Endothelial cell of umbilical vein (primary cell): ENCODE data around the gene PCYT1B. TPM values are rescaled to one million over a fixed set of nuclear protein-coding genes. Genes with fewer than 3 reads are reported as not detected.

Experiments used
- BruUV-seq: library from RNA; stranded (reverse); fragments of 400-500 nt; replicated peaks from 2 replicates; lab custom pipeline; 2021; lab: Mats Ljungman, UMichigan
- CTCF ChIA-PET: fragments of 300-600, 350-600 bp; sonication (Branson Sonifier 250); formaldehyde crosslinking; loops from one replicate; lab custom pipeline; 2021; ENCODE audit warnings: antibody characterized with exemption, inconsistent platforms; lab: Charles Lee
- POLR2A ChIA-PET: fragments of 300-600, 350-600 bp; sonication (Branson Sonifier 250); formaldehyde crosslinking; loops from one replicate; lab custom pipeline; 2021; ENCODE audit warnings: antibody characterized with exemption, inconsistent platforms; lab: Charles Lee
- DNase-seq: peaks from one replicate; pipeline ENCODE4 v3.0.0-alpha.2; 2011; ENCODE audit warnings: low read depth, low spot score
- FAIRE-seq: peaks from 2 replicates; lab custom pipeline; 2011; peaks lifted over from hg19 to GRCh38; lab: Jason Lieb, UNC
- H2AFZ ChIP-seq: 2 replicates; pipeline ENCODE4 v1.6.0; 2012; ENCODE audit warnings: low read depth, low read length, control low read depth, inconsistent platforms
- H3K27ac ChIP-seq: 2 replicates; pipeline ENCODE4 v1.5.1; 2011; ENCODE audit warnings: low read depth, mild to moderate bottlenecking, control low read depth, low read length, moderate library complexity; ENCODE audit not compliant: insufficient read depth
- H3K27me3 ChIP-seq, 2 experiments: 2 replicates each; pipeline versions ENCODE4 v1.6.0 to v1.6.1; 2011; ENCODE audit warnings: low read length in 2 of 2, mixed read lengths in 1 of 2; ENCODE audit not compliant: control insufficient read depth in 2 of 2, insufficient read depth in 2 of 2
- H3K36me3 ChIP-seq, 2 experiments: 2 replicates in 1 of 2; 3 replicates in 1 of 2; pipeline ENCODE4 v1.5.1; 2011; ENCODE audit warnings: low read length in 2 of 2, mild to moderate bottlenecking in 1 of 2, moderate library complexity in 1 of 2; ENCODE audit not compliant: control insufficient read depth in 2 of 2, insufficient read depth in 2 of 2; ENCODE audit errors: extremely low read depth in 1 of 2
- H3K4me1 ChIP-seq: 3 replicates; pipeline ENCODE4 v1.5.1; 2011; ENCODE audit warnings: mild to moderate bottlenecking, low read length; ENCODE audit not compliant: control insufficient read depth, insufficient read depth; ENCODE audit errors: extremely low read depth
- H3K4me2 ChIP-seq: 2 replicates; pipeline ENCODE4 v1.6.1; 2011; ENCODE audit warnings: low read length, control low read depth, mixed read lengths; ENCODE audit not compliant: insufficient read depth
- H3K4me3 ChIP-seq, 3 experiments: fragments of 200-600 bp in 1 of 3; sonication (generic), shearing (Covaris generic) in 1 of 3; replicated peaks in 1 of 3; 2 replicates each; pipeline ENCODE4 v1.5.1; 2011 to 2016; ENCODE audit warnings: control low read depth in 3 of 3, low read length in 3 of 3, mild to moderate bottlenecking in 2 of 3, inconsistent platforms in 1 of 3, low read depth in 1 of 3, moderate library complexity in 1 of 3; ENCODE audit not compliant: insufficient read depth in 1 of 3
- H3K79me2 ChIP-seq: 2 replicates; pipeline ENCODE4 v1.6.0; 2012; ENCODE audit warnings: low read length, inconsistent platforms; ENCODE audit not compliant: control insufficient read depth, insufficient read depth
- H3K9ac ChIP-seq: replicated peaks from 2 replicates; pipeline ENCODE3; 2011; ENCODE audit warnings: low read length, control low read depth; ENCODE audit not compliant: insufficient read depth; ENCODE audit errors: extremely low read depth
- H3K9me1 ChIP-seq: replicated peaks from 3 replicates; pipeline ENCODE4 v1.6.0; 2011; ENCODE audit warnings: mild to moderate bottlenecking, low read length; ENCODE audit not compliant: control insufficient read depth, insufficient read depth; ENCODE audit errors: extremely low read depth
- H3K9me3 ChIP-seq: replicated peaks from 2 replicates; pipeline ENCODE4 v1.5.1; 2012; ENCODE audit warnings: low read length, inconsistent platforms; ENCODE audit not compliant: control insufficient read depth, insufficient read depth
- H4K20me1 ChIP-seq: replicated peaks from 2 replicates; pipeline ENCODE3; 2011; ENCODE audit warnings: mild to moderate bottlenecking, low read length; ENCODE audit not compliant: control insufficient read depth, insufficient read depth; ENCODE audit errors: extremely low read depth
- CTCF ChIP-seq, 2 donors: IDR thresholded peaks; 1 replicate in 1 of 2; 2 replicates in 1 of 2; pipeline ENCODE4 v1.5.1; 2011; ENCODE audit warnings: low read length in 2 of 2, mild to moderate bottlenecking in 2 of 2, moderate library complexity in 2 of 2, control low read depth in 1 of 2, inconsistent platforms in 1 of 2, low read depth in 1 of 2; ENCODE audit not compliant: insufficient read depth in 1 of 2; ENCODE audit errors: extremely low read depth in 1 of 2
- EZH2 ChIP-seq: IDR thresholded peaks from 2 replicates; pipeline ENCODE4 v1.6.1; 2012; ENCODE audit warnings: borderline replicate concordance, low read depth, mild to moderate bottlenecking, moderate library complexity, low read length, inconsistent platforms; ENCODE audit not compliant: severe bottlenecking
- FOS ChIP-seq: IDR thresholded peaks from 2 replicates; pipeline ENCODE4 v1.6.1; 2011; ENCODE audit warnings: mild to moderate bottlenecking, low read length, moderate library complexity, borderline replicate concordance; ENCODE audit not compliant: insufficient read depth
- GATA2 ChIP-seq: IDR thresholded peaks from 2 replicates; pipeline ENCODE4 v1.7.0; 2011; ENCODE audit warnings: low read depth, mild to moderate bottlenecking, moderate library complexity, mixed read lengths, low read length; ENCODE audit not compliant: insufficient read length, insufficient read depth
- JUN ChIP-seq: IDR thresholded peaks from 2 replicates; pipeline ENCODE4 v1.6.1; 2011; ENCODE audit warnings: borderline replicate concordance, low read depth; ENCODE audit not compliant: insufficient read length, insufficient read depth
- MAX ChIP-seq: IDR thresholded peaks from 2 replicates; pipeline ENCODE4 v1.6.1; 2011; ENCODE audit not compliant: insufficient read depth, insufficient read length
- MYC ChIP-seq: IDR thresholded peaks from one replicate; pipeline ENCODE4 v1.6.1; 2011; ENCODE audit warnings: mild to moderate bottlenecking, low read depth, low read length
- POLR2A ChIP-seq: IDR thresholded peaks from 2 replicates; pipeline ENCODE4 v1.6.1; 2012; ENCODE audit warnings: low read depth, mild to moderate bottlenecking, control low read depth, low read length
- POLR2AphosphoS5 ChIP-seq: IDR thresholded peaks from 2 replicates; pipeline ENCODE4 v1.6.1; 2012; ENCODE audit warnings: low read depth, mild to moderate bottlenecking, control low read depth, low read length, moderate library complexity; ENCODE audit not compliant: insufficient read depth
- dilution Hi-C: fragments of 300-500 bp; cut with MboI; formaldehyde crosslinking; loops from one replicate; pipeline ENCODE4 v1.15.0; 2019; ENCODE audit warnings: low sequenced_read_pairs; ENCODE audit not compliant: extremely low pct_ligation_motif_present
- intact Hi-C: fragments of 100-400 bp; cut with micrococcal nuclease; formaldehyde crosslinking; loops from one replicate; pipeline ENCODE4 v1.10.0; 2022
- polyA plus RNA-seq, 4 experiments: library from polyadenylated mRNA; depleted of rRNA in 3 of 4; stranded (reverse) in 3 of 4; unstranded in 1 of 4; fragments of >200 nt; gene quantifications; 2 replicates each; pipeline versions ENCODE4 v1.2.1 to v1.2.3, GENCODE V29; 2011 to 2012; ENCODE audit warnings: missing spikeins in 1 of 4
- total RNA-seq: library from RNA; stranded (reverse); gene quantifications from 2 replicates; pipeline ENCODE4 v1.2.3, GENCODE V29; 2021

Gene PCYT1B
- total and polyA plus RNA-seq, 2 donors (not counting 3 experiments of a cell fraction or from before 2014, with no cell fraction given), result 0.33 to 1.3 TPM

- ChIA-PET CTCF (no interaction called here), POLR2A (no interaction called here)
- no TSS peak for BruUV-seq
- H3K27me3 ChIP-seq, result no peaks in the 10 kb centered on the region
- intact Hi-C loops (no loop called here), dilution Hi-C loops (no loop called here)
- no peaks in the 10 kb centered on the region for H4K20me1 ChIP-seq
- FAIRE-seq (no peak), DNase-seq (no peak)
- H3K9ac ChIP-seq, result no peak overlapping the region
- no peak overlapping the region for H3K4me3 ChIP-seq
- H3K79me2 ChIP-seq, result no peaks in the 10 kb centered on the region
- no peaks in the 10 kb centered on the region for H3K9me3 ChIP-seq
- H3K36me3 ChIP-seq, result no peaks in the 10 kb centered on the region
- H3K9me1 ChIP-seq, result no peaks in the 10 kb centered on the region
- no peak overlapping the region for H3K4me2 ChIP-seq
- no peak overlapping the region for H2AFZ ChIP-seq
- H3K27ac ChIP-seq, result no peak overlapping the region
- H3K4me1 ChIP-seq, result no peaks in the 10 kb centered on the region
- TF ChIP-seq EZH2 (no peak), FOS (no peak), MAX (no peak), MYC (no peak), JUN (no peak), POLR2A (no peak), CTCF (IDR thresholded peaks at IDR 0.05; ENCODE audit: extremely low read depth in 1 of 2, insufficient read depth in 1 of 2, low read depth in 1 of 2, low read length in 2 of 2) (no peak), POLR2AphosphoS5 (no peak), GATA2 (no peak)
Observed at GRCh38 chrX:24525455-24525854, 121.7 kb downstream of the PCYT1B start.
